HG02588 (cell line): ENCODE measurements around the gene GNAI1.
"Not testable (repeated sequence)": the region's sequence is repeated elsewhere in the genome, so short reads cannot be mapped to it uniquely, and the experiment has no call there.

Experiments
- ATAC-seq: cut with Tn5 transposase; IDR thresholded peaks from one replicate; pipeline ENCODE4 v1.9.1; 2021; ENCODE audit warnings: mild to moderate bottlenecking, moderate library complexity; ENCODE audit not compliant: unreplicated experiment

GNAI1 gene

DNA sequence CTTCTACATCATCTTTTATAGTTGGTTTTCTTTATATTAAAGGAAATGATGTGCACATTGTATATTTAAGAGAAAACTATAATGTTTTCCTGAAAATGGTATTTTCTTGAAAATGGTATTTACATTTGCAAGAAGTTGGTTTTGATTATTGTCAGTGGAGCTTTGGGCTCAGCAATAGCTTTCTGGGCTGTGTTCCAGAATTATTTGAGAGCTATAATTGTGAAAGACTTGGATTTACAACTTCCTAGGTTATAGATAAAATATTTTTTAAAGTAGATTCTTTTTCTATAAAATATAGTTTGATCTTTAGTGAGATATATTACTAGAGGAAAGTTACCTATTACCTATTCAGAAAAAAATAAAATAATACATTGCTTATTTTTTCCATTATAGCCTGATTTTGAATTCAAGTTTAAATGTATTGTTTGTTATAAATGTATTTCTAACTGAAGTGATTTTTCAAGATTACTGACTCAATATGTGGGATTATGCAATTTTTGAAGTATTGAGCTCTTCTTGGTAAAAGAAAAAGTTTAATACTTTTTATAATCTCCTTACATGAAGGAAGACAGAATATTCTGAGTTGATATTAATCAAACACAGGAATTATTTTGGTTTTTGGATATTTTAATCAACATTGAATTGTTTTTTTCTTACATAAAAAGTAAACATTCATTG lies 20.2 kb downstream of the GNAI1 start:
- ATAC-seq, result no peak

DNA sequence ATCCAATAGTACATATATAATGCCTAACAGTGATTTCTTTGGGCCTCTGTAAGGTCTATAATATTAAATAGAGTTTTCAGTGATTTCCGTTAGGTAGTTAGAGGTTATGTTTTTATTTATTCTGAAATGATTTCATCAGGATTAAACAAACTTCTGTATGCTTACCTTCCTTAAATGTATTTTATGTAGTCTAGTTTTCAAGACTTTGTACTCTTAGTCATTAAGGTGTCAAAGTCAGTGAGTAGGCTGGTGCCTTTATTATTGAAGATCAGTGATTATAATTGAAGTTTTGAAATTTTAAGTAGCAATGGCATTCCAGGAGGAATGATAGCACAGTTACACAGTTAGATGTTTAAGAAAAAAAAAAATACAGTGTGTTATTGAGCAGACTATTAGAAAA lies 20.7 kb downstream of the GNAI1 start:
- no peak for ATAC-seq

DNA sequence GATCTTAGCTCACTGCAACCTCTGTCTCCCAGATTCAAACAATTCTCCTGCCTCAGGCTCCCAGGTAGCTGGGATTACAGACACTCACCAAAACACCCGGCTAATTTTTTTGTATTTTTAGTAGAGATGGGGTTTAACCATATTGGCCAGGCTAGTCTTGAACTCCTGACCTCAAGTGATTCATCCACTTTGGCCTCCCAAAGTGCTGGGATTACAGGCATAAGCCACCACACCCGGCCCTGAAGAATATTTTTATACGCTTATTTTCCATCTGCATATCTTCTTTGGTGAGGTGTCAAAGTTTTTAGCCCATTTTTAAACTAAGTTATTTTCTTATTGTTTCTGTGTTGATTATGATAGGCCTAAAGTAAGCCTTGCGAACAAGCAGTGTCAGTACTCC lies 23.1 kb downstream of the GNAI1 start:
- ATAC-seq, result not testable (repeated sequence)

DNA sequence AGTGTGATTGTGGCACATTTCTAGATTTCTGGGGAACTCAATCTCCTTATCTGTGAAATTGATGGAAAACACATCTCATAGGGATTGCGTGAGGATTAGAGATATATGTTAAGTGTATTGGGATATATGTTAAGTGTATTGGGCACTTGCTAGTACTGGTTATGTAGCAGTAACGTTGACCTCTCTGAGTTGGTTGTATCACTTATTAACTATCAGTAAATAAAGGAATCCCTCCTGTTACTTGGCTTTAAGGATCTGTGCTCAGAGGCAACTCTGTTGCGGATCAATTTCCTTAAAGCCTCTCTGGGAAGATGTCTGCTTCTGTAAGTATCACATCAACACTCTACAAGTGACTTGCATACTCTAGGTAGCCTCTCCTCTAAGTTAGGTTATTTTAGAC lies 25.2 kb downstream of the GNAI1 start:
- ATAC-seq, result no peak

DNA sequence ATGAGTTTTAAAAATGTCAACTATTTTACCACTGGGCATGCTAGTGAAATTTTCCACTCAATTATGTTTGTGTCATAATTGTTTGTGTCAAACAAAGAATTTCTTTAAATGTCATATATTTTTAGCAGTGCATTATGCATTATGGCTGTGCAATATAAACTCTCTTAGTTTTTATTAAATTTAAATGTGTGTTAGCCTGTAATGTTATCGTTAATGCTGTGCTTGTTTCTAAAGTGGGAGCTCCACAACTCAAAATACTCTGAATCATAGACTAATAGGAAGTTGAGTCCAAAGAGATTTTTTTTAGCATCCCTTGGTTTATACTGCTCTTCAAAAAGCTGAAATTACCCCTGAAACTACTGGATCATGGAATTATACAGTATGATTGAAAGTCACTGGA lies 26.8 kb downstream of the GNAI1 start:
- ATAC-seq, result no peak

DNA sequence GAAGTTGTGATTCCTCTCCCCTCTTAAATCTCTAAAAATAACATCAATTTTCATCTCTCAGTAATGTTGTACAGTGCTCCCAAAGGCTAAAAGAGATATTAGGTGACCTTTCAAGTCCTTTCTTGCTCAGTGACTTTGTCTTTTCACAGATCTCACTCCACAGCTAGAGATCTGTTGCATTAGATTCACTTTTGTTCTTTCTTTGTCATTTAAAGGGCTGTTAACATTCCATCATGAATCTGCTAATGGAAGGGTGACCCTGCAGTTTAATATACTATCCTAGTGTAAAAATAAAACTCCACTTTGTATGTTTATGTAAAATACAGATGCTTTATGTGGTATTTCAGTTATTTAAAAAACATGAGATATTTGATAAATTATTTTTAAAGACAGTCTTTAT lies 30.5 kb downstream of the GNAI1 start:
- no peak for ATAC-seq

DNA sequence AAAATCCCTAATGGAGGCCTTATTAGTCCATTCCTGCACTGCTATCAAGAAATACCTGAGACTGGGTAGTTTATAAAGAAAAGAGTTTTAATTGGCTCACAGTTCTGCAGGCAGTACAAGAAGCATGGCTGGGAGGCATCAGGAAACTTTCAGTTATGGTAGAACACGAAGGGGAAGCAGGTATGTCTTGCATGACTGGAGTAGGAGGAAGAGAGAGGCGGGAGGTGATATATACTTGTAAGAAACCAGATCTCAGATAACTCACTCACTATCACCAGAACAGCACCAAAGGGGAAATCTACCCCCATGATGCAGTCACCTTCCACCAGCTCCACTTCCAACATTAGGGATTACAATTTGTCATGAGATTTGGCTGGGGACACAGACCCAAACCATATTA lies 35.8 kb downstream of the GNAI1 start:
- ATAC-seq, result no peak

DNA sequence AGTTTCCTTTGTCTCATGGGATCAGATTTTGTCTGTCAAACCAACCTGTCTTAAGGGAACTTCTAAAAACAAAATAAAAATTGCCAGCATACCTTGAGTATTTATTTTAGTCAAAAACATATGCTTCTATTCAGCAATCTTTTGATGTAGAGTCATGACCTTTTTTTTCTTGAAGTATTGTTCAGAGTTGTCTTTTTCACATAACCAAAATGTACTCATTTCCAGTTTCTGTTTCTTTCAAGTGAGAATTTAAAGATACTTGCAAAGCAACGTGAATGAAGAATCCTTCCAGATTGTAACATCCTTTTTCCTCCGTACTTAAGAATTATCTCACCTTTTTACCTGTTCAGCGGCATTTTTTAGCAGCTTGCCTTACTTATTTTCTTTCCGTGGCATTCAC lies 37.8 kb downstream of the GNAI1 start:
- no peak for ATAC-seq

DNA sequence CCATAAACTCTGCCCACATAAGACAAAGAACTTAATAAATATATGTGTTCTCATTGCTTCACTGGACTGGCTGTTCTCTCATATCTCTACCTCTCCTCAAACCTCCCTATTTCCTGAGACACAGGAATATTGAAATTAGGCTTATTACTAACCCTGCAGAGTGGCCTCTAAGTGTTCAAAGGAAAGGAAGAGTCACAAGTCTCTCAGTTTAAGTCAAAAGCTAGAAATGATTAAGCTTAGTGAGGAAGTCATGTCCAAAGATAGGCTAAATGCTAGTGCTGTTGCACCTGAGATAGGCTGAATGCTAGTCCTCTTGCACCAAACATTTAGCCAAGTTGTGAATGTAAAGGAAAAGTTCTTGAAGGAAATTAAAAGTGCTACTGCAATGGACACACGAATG lies 41.1 kb downstream of the GNAI1 start:
- ATAC-seq, result no peak

DNA sequence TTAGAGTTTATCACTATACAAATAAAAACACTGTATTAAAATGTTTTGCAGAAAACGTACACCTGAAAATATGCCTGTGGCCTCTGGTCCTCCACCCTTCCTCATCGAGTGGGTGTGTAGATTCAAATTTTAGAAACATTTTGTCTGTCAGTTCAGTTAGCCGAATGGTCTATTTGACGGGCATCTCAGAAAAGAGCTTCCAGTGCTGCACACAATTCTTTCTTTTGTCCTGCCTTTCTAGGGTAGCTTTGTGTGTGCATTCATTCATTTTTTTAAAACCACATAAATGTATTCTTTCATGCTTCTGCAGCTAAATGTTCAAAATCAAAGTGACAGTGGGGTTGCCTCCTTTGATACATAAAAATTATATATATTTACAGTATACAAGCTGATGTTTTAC lies 46.8 kb downstream of the GNAI1 start:
- no peak for ATAC-seq

DNA sequence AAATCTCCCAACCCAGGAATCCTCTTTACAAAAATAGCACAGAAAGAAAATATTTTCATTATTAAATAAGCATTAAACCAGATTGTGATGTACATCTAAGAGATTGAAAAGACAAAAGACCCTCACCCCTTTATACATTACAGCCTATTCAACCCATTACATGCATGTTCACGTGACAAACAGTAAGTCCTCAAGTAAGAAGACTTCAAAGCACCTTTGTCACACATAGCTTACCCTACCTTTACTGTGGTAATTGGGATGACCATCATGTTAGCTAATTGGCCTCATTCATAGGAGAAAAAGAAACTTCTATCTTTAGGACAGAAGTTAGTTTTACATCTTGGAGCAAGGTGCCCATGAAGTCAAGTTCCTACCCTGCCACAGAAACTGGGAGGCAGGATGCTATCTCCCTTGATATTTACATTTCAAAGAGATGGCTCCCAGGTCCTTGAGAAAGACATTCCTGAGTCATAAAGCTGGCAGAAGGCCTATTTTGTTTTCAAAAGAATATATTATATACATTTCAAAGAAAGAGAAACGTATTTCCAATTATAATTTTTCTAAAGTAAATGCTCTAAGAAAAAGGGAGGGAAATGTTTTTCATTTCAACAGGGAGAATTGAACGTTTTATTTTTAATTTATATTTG lies 48.1 kb downstream of the GNAI1 start:
- ATAC-seq, result no peak

DNA sequence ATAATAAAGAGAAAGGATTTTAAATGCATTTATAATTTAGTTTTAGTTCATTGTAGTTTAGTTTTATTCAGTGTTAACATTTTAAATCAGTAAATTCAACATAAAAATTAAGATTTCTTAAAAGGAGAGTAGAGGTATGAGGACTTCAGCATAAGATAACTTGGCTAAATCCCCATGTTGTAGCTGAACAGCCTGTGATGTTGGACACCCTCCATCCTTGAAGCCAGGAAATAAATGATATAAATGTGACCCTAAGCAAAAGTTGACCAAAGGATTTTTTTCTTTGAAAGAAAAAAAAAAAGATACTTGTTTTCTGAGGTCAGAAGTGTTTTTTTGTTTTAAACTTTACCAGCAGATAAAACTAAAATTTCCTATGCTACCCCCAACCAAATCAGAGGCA lies 48.7 kb downstream of the GNAI1 start:
- no peak for ATAC-seq

DNA sequence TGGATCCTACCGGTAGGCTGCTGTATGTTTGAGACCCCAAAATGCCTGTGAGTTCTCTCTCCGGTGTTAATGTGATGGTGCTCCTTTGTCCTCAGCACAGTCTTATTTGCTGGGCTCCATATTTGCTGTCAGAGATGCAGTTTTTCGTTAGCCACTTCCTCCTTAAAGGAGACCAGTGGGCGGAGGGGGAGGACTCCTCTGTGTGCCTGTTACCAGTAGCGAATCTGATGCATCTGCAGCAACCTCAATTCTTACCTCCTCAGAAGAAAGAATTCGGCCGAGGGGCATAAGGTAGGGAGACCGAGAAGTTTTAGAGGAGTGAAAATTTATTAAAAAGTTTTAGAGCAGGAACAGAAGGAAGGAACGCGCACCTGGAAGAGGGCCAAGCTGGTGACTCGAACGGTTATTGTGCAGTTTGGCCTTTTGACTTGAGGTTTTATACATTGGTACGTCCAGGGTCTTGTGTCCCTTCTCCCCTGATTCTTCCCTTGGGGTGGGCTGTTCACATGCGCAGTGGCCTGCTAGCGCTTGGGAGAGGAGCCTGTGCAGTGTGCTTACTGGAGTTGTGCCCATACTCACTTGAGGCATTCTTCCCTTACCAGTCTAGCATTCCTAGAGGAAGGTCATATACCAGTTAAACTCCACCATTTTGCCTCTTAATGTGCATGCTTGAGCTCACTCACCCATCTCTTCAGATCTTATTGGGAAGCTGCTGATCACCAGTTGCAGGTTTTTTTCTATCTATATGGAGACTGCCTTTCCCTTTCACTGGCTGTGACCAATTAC lies 49.5 kb downstream of the GNAI1 start:
- no peak for ATAC-seq

DNA sequence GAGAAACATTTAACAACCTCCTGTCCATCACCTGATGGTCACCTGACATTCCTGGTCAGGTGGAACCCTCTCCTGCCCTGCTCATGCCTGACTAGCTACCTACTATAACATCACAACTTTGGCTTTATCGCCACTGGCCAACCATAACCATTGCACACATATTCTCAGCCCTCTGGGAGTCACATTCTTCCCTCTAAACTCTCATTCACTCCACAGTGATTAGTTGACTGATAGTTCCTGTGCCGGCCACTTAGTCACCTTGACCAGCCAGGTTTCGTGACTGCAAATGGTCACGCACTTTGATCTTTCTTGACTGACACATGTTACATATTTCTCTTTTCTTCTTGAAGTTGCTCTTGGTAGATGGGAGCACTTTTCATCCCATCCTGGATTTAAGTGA lies 50.1 kb downstream of the GNAI1 start:
- ATAC-seq, result no peak

DNA sequence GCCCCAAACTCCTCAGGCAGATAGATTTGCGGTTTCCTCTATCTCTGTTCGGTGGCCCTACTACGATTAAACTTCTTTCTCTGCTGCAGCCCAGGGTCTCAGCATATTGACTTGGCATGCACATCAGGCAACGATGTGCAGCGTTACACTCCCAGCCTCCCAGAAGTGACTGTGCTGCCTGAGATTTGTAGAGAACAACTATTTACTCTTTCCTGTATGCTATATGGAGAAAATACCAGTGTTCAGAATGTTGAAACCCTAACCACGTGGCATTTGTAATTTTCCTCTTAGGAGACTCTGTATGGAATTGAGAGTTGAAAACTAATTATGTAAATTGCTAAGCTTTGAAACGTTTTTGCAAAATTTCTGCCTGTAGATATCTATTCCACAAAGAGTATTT lies 50.9 kb downstream of the GNAI1 start:
- no peak for ATAC-seq

DNA sequence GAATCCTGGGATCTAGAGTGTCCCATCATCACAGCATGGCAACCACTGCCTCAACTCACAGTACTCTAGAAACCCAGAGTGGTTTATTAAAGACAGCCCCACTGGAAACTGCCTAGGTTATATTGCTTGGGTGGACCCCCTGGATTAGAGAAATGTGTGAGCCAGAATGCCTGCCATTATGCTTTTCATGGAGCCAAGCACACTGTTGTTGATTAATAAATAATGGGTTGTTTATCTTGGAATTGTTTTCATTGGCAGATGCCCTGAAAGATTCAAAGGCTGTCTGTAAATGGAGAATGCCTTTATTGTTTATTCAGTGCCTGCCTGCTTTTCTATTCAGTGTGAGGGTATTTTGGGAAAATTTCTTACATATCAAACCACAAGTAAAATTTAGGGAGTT lies 52.1 kb downstream of the GNAI1 start:
- ATAC-seq, result no peak

DNA sequence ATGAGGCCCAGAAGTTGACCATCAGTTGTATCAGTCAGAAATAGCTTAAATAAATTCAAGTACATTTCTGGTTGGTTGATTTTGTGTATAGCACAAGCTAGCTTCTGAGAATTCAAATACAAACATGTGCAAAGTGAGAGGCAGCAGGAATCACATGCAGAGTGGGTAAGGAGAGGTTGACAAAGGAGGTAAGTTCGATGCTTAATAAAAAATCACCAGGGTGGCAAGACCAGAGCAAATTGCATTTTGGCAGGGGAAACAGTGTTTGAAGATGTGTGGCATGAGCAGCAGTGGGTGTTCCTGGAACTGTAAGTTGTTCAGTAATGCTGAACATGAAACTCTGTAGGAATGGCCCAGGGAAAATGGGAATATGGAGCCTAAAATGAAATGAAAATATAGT lies 52.6 kb downstream of the GNAI1 start:
- no peak for ATAC-seq

DNA sequence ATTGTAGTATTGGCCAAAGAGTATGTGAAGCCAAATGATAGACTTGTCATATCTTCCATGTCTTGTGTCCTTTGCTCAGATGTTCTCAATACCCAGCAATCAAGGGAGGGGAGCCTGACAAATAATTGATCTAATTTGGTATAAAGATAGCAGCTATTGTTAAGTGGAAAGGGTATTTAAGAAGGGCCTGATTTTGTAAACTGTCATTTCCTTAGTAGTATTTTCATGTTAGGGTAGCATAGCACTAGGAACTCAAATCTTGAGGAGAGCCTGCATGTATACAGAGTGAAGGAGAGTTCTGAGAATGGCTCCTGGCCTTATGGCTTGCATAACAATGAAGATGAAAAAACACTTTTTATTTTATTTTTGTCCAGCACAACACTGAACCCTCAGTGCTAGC lies 53.1 kb downstream of the GNAI1 start:
- ATAC-seq, result no peak

DNA sequence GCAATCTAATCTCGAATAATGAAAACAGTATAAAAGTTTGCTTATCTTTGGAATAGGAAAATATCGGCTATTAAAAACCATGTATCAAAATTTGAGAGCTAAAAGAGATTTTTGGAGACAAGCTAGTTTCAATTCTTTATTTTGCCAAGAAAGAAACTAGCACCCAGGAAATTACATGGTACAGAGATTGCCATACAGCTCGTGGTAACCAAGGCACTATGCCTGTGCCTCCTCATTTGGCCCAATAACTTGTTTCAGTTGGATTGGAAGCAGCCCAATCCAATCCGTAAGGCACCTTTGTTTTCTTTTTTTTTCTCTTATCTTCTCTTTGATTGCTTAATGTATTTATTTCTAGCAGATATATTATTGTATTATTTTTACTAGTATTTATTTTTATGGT lies 55.0 kb downstream of the GNAI1 start:
- ATAC-seq, result no peak

DNA sequence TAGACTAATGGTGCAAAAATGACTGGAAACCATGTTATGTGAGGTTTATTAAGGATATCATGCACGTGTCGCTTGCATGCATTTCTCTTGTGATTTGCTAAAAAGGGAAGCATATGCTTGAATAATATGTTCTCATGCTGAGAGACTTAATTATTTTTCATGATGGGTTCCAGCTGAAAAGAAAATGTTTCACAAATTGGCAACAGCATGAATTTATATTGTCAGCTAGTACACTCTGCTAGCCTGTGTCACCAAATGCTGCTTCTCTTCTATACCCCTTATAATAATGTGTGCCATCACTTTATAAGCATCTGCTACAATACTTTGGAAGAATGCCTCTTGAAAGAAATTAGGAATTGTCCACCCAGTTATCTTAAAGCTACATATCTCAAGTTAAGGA lies 63.0 kb downstream of the GNAI1 start:
- no peak for ATAC-seq

DNA sequence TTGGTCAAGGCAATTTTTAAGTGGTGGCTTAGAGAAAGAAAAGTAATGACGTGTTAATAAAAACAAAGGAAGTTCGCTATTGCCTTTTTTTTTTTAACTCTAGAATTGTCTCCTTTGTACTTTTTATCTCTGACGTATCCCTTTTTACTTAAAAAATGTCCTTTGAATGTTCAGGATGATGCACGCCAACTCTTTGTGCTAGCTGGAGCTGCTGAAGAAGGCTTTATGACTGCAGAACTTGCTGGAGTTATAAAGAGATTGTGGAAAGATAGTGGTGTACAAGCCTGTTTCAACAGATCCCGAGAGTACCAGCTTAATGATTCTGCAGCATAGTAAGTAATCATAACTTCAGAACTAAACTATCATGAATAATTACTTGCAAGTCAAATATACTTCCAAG lies 64.4 kb downstream of the GNAI1 start:
- no peak for ATAC-seq

DNA sequence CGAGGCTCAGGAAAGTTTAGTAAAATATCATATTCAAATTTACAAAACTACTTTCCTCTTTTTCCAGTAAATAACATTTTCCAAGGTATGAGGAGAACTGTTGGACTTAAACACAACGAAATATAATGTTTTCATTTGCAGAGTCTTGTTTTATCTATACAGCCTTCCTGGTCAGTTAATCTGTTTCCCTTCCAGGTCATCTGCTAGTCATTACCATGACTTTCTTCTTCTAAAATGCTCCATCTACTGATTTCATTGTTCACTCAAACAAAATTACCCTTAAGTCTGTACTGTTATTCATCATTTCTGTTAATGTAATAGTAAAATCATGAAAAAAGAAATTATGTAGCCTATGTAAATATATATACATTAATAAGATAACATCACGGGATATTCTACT lies 69.8 kb downstream of the GNAI1 start:
- ATAC-seq, result no peak
